ENCODE measurements around the gene CDK6.

DNA sequence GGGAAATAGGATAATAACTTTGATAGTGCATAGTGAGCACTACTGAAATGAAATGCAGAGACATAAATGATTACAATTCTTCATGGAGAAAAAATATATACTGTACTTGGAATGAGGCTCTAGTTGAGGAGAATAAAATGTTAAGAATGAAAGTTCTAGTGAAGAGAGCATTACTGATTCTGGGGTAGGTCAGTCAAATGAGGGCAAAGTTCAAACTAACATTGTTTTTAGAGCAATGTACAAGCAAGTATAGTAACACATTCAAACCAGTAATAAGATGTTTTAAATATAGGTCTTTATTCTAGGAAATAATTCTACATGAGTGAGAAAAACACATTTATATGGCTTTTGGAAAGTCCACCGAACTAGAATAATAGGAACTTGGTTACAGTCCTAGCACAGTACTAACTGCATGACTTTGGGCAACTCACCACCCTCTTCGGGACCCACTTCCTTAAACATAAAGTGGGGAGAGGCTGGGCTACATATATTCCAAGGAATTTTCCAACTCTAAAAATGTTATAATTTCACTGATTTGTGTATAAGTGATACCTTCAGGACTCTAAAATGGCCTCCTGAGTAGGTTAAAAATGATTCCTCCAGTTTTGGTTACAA is 86.4 kb downstream of the CDK6 start:
- no peak for TF ChIP-seq POLR2A (IDR thresholded peaks at IDR 0.05; ENCODE audit: borderline replicate concordance, extremely low read depth, insufficient read depth, insufficient read length)
- TF ChIP-seq, protein P1, sequence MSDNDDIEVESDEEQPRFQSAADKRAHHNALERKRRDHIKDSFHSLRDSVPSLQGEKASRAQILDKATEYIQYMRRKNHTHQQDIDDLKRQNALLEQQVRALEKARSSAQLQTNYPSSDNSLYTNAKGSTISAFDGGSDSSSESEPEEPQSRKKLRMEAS (IDR thresholded peaks at IDR 0.05) = no peak
- TF ChIP-seq SRF (IDR thresholded peaks at IDR 0.05; ENCODE audit: low read depth) = no peak
- TF ChIP-seq SIN3A (IDR thresholded peaks at IDR 0.05; ENCODE audit: low read depth) = no peak
- TF ChIP-seq, protein P2, sequence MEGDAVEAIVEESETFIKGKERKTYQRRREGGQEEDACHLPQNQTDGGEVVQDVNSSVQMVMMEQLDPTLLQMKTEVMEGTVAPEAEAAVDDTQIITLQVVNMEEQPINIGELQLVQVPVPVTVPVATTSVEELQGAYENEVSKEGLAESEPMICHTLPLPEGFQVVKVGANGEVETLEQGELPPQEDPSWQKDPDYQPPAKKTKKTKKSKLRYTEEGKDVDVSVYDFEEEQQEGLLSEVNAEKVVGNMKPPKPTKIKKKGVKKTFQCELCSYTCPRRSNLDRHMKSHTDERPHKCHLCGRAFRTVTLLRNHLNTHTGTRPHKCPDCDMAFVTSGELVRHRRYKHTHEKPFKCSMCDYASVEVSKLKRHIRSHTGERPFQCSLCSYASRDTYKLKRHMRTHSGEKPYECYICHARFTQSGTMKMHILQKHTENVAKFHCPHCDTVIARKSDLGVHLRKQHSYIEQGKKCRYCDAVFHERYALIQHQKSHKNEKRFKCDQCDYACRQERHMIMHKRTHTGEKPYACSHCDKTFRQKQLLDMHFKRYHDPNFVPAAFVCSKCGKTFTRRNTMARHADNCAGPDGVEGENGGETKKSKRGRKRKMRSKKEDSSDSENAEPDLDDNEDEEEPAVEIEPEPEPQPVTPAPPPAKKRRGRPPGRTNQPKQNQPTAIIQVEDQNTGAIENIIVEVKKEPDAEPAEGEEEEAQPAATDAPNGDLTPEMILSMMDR (IDR thresholded peaks at IDR 0.05 in 2 of 3, conservative IDR thresholded peaks at IDR 0.05 in 1 of 3; ENCODE audit: borderline replicate concordance in 1 of 3, insufficient read depth in 1 of 3, low read depth in 2 of 3, low read length in 2 of 3) = no peak
- TF ChIP-seq EZH2 (IDR thresholded peaks at IDR 0.05) = no peak
- no peak for TF ChIP-seq TCF7L2 (IDR thresholded peaks at IDR 0.05; ENCODE audit: borderline replicate concordance, extremely low read depth, insufficient read depth, insufficient read length)
- TF ChIP-seq RAD21 (IDR thresholded peaks at IDR 0.05; ENCODE audit: low read depth) = no peak
- no peak for TF ChIP-seq ZNF274 (IDR thresholded peaks at IDR 0.05; ENCODE audit: low read depth, low read length)
- TF ChIP-seq POLR2AphosphoS5 (IDR thresholded peaks at IDR 0.05; ENCODE audit: low read depth, low read length) = no peak
- no peak for TF ChIP-seq JUND (IDR thresholded peaks at IDR 0.05)

Measured in HCT116 (cell line).